GM19025 (cell line): ENCODE measurements around the gene TRIM75.
"Not testable (repeated sequence)": the region's sequence is repeated elsewhere in the genome, so short reads cannot be mapped to it uniquely, and the experiment has no call there.

Experiments used
- ATAC-seq: cut with Tn5 transposase; IDR thresholded peaks from one replicate; pipeline ENCODE4 v1.9.1; 2021; ENCODE audit warnings: mild to moderate bottlenecking, low read depth, moderate library complexity; ENCODE audit not compliant: unreplicated experiment

TRIM75 gene

DNA sequence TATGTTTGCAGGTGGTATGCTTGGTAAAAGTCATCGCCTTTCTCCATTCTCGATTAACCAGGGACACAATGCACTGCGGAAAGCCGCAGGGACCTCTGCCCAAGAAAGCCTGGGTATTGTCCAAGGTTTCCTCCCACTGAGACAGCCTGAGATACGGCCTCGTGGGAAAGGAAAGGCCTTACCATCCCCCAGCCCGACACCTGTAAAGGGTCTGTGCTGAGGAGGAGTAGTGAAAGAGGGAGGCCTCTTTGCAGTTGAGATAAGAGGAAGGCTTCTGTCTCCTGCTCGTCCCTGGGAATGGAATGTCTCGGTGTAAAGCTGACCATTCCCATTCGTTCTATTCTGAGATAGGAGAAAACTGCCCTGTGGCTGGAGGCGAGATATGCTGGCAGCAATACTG, 19.7 kb downstream of the TRIM75 start:
- not testable (repeated sequence) for ATAC-seq

DNA sequence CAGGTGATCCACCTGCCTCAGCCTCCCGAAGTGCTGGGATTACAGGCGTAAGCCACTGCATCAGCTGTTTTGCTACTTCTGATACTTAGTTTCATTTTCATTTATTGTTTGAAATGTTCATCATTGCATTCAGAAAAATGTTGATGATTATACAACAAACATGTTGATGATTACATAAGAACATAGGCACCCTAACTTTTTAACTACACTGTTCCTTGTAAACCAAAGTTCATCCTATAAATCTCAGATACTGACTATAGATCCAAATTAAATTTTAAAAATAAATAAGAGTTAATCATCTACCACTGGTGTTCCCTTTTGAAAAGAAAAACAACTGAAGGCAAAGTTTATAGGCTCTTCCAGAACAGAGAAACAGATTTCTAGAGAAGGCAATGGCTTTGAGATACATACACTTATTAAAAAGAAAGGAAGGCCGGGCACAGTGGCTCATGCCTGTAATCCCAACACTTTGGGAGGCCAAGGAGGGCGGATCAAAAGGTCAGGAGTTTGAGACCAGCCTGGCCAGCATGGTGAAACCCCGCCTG, 23.4 kb downstream of the TRIM75 start:
- no peak for ATAC-seq

DNA sequence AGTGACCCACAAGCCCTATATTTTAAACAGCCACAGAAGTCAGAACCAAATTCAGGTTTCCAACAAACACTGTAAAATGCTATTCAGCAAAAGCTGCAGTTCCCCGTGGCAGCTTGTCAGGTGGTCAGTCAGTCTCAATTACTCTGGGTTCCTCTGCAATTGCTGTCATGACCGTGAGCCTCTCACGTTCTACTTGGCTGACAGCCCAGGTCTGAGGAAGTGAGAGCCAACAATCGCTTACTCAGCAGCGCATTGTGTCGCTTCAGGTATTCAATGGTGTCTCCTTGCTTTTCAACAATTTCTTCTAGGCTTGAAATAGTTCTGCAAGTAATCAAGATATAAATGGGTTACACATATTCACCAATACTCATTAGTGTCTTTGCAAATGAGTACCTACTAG, 25.8 kb downstream of the TRIM75 start:
- ATAC-seq, result no peak

DNA sequence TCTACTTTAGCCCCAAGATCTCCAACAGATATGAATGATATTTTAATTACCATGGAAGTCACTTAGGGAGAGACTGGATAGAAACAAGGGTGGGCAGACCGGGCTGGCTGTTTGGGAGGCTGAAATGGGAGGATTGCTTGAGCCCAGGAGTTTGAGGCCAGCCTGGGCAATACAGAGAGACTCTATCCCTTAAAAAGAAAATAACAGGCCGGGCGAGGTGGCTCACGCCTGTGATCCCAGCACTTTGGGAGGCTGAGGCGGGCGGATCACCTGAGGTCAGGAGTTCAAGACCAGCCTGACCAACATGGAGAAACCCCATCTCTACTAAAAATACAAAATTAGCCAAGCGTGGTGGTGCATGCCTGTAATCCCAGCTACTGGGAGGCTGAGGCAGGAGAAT, 31.1 kb downstream of the TRIM75 start:
- not testable (repeated sequence) for ATAC-seq

DNA sequence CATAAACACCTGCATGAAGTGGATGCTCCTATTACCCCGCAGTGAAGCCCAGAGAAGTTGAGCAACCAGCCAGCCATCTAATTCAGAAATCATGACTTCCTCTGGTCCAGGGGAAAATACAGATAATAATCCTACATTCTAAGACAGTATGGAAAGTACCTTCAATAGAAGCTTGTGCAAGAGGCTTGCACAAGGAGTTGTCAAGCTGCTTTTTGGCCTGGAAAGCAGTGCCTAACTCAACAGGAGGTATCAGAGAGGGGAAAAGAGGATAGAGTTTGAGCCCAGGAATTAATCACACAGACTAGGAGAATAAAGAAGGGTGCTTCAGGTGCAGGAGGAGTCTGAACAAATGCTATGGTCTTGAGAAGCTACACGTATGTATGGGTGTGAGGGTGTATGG, 32.3 kb downstream of the TRIM75 start:
- ATAC-seq, result no peak

DNA sequence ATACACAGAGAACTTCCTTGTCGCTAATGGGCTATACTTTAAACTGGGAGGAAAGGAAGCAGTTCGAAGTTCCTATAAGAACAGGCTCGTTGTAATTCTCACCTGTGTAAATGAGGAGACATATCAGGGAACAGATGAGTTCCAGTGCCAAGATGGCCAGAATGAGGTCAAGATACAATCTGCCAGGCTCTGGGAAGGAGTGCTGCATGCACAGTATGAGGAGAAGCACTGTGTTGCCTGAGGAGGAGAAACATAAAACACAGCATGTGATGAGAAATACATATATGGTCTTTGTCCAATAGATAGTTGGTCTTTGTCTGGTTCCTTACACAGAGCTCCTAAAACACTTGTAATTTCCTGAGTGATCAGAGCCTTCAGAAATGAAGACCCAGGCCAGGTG, 34.7 kb downstream of the TRIM75 start:
- no peak for ATAC-seq

DNA sequence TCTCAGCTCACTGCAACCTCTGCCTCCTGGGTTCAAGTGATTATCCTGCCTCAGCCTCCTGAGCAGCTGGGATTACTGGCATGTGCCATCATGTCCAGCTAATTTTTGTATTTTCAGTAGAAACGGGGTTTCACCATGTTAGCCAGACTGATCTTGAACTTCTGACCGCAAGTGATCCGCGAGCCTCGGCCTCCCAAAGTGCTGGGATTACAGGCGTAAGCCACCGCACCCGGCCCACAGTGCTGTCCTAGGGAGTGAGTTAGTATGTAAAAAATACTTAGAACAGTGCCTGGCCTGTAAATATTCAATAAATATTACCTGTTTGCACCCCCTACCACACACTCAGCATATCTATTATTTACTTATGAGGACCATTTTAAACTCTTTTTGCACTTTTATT, 38.5 kb downstream of the TRIM75 start:
- not testable (repeated sequence) for ATAC-seq

DNA sequence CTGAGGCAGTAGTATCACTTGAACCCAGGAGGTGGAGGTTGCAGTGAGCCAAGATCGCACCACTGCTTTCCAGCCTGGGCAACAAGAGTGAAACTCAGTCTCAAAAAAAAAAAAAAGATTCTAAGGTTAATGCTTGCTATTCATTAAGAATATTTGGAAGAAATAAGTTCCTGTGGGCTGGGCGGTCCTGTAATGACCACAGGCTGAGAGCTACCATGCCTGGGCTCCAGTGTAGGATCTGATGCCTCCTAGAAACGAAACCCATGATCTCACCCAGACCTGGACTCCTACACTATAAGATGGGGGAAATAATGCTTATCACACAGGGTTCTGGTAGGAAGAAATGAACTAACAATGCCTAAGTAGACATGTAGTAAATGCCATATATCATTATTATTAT, 41.2 kb downstream of the TRIM75 start:
- no peak for ATAC-seq

DNA sequence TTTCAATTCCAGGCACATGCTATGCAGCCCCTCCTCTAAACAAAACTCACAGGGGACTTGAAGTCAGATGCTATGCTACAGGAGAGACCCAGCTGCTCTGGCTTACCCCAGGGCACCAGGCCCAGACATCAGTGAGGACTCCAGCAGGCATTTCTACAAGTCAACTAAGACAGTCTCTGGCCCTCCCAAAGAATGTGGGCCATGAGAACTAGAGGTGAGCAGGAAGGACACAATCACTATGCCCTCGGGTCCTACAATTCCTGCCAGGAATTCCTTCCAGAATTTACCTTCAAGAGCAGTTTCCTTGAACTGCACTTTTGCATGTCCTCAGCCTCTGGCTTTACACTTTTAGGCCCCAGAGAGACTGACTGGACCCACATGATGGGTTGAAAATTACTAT, 41.6 kb downstream of the TRIM75 start:
- no peak for ATAC-seq

DNA sequence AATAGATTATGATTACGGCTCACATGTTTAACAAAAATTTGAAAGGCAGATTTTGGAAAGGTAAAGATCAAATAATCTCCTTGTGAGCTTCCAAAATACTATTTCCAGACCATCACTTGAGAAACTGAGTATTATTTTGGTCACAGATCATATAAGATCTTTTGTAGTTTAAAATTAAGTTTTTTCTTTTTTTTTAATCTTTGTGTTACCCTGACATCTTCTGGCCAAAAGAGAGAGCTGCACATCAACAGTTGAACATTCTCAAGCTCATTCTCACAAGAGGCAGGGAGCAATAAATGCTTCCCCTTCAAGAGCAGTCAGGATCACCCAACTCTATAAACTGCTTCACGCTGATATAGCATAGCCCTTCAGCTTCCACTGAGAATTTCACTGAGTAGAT, 43.1 kb downstream of the TRIM75 start:
- no peak for ATAC-seq

DNA sequence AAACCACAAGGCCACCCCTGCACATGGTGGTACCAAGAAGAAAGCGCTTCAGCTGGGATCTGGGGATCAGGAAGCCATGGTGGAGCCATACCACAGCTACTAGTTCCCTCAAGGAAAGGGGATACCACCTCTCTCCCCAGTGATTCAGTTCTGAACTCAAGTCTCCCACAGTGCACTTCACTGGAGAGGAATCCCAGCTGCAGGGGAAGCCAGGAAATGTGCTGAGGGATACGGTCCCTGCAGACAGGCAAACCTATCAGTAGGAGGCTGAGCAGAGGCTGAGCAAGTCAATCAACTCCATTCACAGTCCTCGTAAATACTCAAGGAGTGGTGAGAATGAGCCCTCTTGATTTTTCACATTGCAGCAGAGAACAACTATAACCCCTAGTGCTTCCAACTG, 48.0 kb downstream of the TRIM75 start:
- ATAC-seq, result no peak

DNA sequence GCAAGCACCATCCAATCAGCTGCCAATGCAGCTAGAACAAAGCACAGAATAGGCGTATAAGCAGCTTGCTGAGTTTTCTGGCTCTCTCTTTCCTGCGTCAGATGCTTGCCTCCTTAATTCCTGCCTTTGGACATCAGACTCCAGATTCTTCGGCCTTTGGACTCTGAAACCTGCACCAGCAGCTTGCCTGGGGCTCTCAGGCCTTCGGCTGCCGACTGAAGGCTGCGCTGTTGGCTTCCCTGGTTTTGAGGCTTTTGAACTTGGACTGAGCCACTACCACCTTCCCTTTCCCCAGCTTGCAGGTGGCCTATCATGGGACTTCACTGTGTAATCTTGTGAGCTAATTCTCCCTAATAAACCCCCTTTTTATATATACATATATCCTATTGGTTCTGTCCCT, 52.9 kb downstream of the TRIM75 start:
- no peak for ATAC-seq
